Measurements from ENCODE around the gene CTNNAL1. TPM values are rescaled to one million over a fixed set of nuclear protein-coding genes. Genes with fewer than 3 reads are reported as not detected.

CTNNAL1 gene
- total RNA-seq, 4 donors from 2014 or later, result 17.8 to 75.4 (median 44.8) TPM

- intact Hi-C loops (cut with DNase I; ENCODE audit: low total_unique reads), result no loop called here
These were observed 115.8 kb downstream of the CTNNAL1 start for GRCh38 chr9:108897324-108898096.

GRCh38 chr9:108894225-108894997, 118.9 kb downstream of the CTNNAL1 start:
- no peak overlapping the region for H3K4me3 ChIP-seq
- ATAC-seq, result no peak
- intact Hi-C loops (cut with DNase I; ENCODE audit: low total_unique reads), result no loop called here

More at GRCh38 chr9:108897324-108898096, 115.8 kb downstream of the CTNNAL1 start:
- ATAC-seq (no peak), DNase-seq (no peak)
- Histone ChIP-seq H3K4me3 (no peak overlapping the region), H3K27me3 (no peaks in the 10 kb centered on the region), H3K27ac (no peak overlapping the region), H3K9me3 (no peaks in the 10 kb centered on the region), H3K36me3 (peaks cover 0 to 83% of the 10 kb centered on the region in 2 donors), H3K4me1 (no peaks in the 10 kb centered on the region)
- in situ Hi-C loops (cut with MboI; ENCODE audit: low sequenced_read_pairs in 4 of 4), result no loop called here
- TF ChIP-seq CTCF (IDR thresholded peaks at IDR 0.05 in 4 of 5, conservative IDR thresholded peaks at IDR 0.05 in 1 of 5) (no peak), POLR2A (IDR thresholded peaks at IDR 0.05) (no peak)

More at GRCh38 chr9:108894225-108894997, 118.9 kb downstream of the CTNNAL1 start:
- no peak overlapping the region for H3K27ac ChIP-seq
- no peaks in the 10 kb centered on the region for H3K27me3 ChIP-seq
- no peak for DNase-seq
- in situ Hi-C loops (cut with MboI; ENCODE audit: low sequenced_read_pairs in 4 of 4), result no loop called here
- H3K36me3 ChIP-seq, result peaks cover 0 to 96% of the 10 kb centered on the region in 2 donors
- no peaks in the 10 kb centered on the region for H3K4me1 ChIP-seq
- no peaks in the 10 kb centered on the region for H3K9me3 ChIP-seq
- TF ChIP-seq CTCF (IDR thresholded peaks at IDR 0.05 in 4 of 5, conservative IDR thresholded peaks at IDR 0.05 in 1 of 5) (no peak), POLR2A (IDR thresholded peaks at IDR 0.05) (no peak)

MicroRNA genes within 50 kb of the gene (microRNA counts, 767-probe panel; counts per million panel counts)
- microRNA hsa-miR-32-5p, result 356 to 448 counts per million in 2 donors

Small RNA genes within 50 kb of the gene (microRNA-seq; reads per million reads assigned to microRNA genes)
- gene MIR32 (ENCODE audit: borderline replicate concordance in 2 of 2), result 97.0 to 143 reads per million in 2 donors

Other genes with a start within 250 kb of the CTNNAL1 start
- not detected for gene ACTL7B, start 157.5 kb downstream of the CTNNAL1 start, total RNA-seq
- not detected for gene ACTL7A, start 151.2 kb downstream of the CTNNAL1 start, total RNA-seq
- gene ELP1, start 79.4 kb downstream of the CTNNAL1 start, total RNA-seq, result 10 to 100 TPM in 3 of 4 donors, 1 to 10 TPM in 1; 9.4 to 24.3 (median 13.5) TPM
- 10 to 100 TPM in 1 of 4 donors, 1 to 10 TPM in 3; 7.5 to 10.9 (median 8.1) TPM for gene ABITRAM, start 79.1 kb downstream of the CTNNAL1 start, total RNA-seq
- 100 to 1,000 TPM in 1 of 4 donors, 10 to 100 TPM in 3; 45.7 to 121 (median 71.4) TPM for gene TMEM245, start 106.4 kb upstream of the CTNNAL1 start, total RNA-seq
- gene FRRS1L, start 153.8 kb upstream of the CTNNAL1 start, total RNA-seq, result under 1 TPM in 1 of 4 donors, not detected in 3; 0.02 TPM

Measured in gastrocnemius medialis (tissue), 4 donors.